Measurements from ENCODE around the gene ZXDC.

GRCh38 chr3:126464494-126464893 is 11.2 kb downstream of the ZXDC start:
- TF ChIP-seq CTCF (IDR thresholded peaks at IDR 0.05; ENCODE audit: low read depth, low read length, poor library complexity, severe bottlenecking) (no peak), EZH2phosphoT487 (IDR thresholded peaks at IDR 0.05; ENCODE audit: borderline replicate concordance, low read length) (no peak)

All from DOHH2 (cell line).